CD4-positive, alpha-beta T cell treated with Interleukin-4 for 4 hours (primary cell): ENCODE measurements around the gene EPSTI1.

Experiments used
- DNase-seq: peaks from one replicate; pipeline ENCODE4 v3.0.0-alpha.2; 2020

The EPSTI1 gene

DNA sequence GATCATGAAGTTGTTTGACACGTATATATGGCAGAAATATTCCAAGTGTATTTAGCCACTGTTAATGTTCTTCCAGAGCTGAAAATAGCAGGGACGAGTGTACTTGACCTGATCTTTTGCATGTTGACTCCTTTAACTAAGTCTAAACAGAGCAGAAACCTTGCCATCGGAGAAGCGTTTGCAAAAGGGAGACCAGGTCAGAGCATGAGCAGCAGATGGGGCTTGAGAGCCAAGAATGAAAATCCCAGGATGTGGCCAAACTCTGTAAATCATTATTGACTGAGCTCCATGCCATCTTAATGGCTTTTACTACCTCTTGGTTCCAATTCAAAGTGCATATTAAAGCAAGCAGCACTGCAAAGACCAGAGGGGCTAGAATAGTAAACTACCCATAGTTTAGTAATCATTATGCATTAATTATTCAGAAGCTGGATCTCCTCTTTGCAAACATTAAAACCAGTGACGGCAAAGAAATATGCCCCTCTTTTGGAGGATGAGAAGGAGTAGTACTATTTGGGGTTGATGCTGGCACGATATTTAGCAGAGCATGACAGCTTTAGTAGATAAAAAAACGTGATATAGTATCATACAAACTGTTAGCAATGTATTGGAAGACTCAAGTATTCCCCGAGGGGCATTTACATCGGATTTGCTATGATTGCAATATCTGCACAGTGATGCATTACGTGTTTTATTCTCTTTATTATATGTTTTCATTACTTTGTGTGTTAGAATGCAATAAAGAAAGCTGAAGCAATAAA, 154.9 kb downstream of the EPSTI1 start:
- no peak for DNase-seq
